Measurements from ENCODE around the gene CDH15. TPM values are rescaled to one million over a fixed set of nuclear protein-coding genes. Genes with fewer than 3 reads are reported as not detected.
"Not testable (repeated sequence)": the region's sequence is repeated elsewhere in the genome, so short reads cannot be mapped to it uniquely, and the experiment has no call there.

Gene CDH15
- total and polyA plus RNA-seq, 5 donors from 2014 or later, result 0.17 TPM; not detected in 4

- not testable (repeated sequence) for ATAC-seq (ENCODE audit: low read depth in 2 of 2)
- DNase-seq, result peak in 2 of 3 donors; percentile 26 to 27
These were observed 15.1 kb downstream of the CDH15 start for GRCh38 chr16:89186593-89187031.

GRCh38 chr16:89187032-89187769 is 15.7 kb downstream of the CDH15 start:
- Histone ChIP-seq H3K9me3 (ENCODE audit: control insufficient read depth in 2 of 2, low read length in 2 of 2) (no peaks in the 10 kb centered on the region), H3K27me3 (ENCODE audit: control insufficient read depth, insufficient read depth, low read length) (no peaks in the 10 kb centered on the region), H3K27ac (ENCODE audit: insufficient read depth, low read length, poor library complexity, severe bottlenecking) (peak overlapping the region; percentile 5), H3K36me3 (ENCODE audit: control insufficient read depth, insufficient read depth, low read length) (no peaks in the 10 kb centered on the region), H3K4me3 (ENCODE audit: low read depth, low read length) (no peak overlapping the region), H3K4me1 (ENCODE audit: control insufficient read depth, insufficient read depth, low read length, poor library complexity, severe bottlenecking) (peaks cover 7% of the 10 kb centered on the region)
- Mint-ChIP-seq H3K27ac (peak overlapping the region; percentile 65 to 81 (median 66)), H3K4me1 (peaks cover 0 to 10% (median 4%) of the 10 kb centered on the region in 4 donors), H3K27me3 (peaks cover 11% of the 10 kb centered on the region), H3K36me3 (no peaks in the 10 kb centered on the region), H3K4me3 (peak overlapping the region; percentile 67 to 81 (median 72)), H3K9me3 (peaks cover 0 to 5% (median 0%) of the 10 kb centered on the region in 7 donors)
- peak; percentile 23 to 33 for ATAC-seq (ENCODE audit: low read depth in 2 of 2)
- DNase-seq, result peak in 2 of 3 donors; percentile 60 to 65

More at GRCh38 chr16:89186593-89187031, 15.1 kb downstream of the CDH15 start:
- H3K4me1 ChIP-seq (ENCODE audit: control insufficient read depth, insufficient read depth, low read length, poor library complexity, severe bottlenecking); H3K27me3 ChIP-seq (ENCODE audit: control insufficient read depth, insufficient read depth, low read length); H3K36me3 ChIP-seq (ENCODE audit: control insufficient read depth, insufficient read depth, low read length); H3K4me3 Mint-ChIP-seq; H3K4me3 ChIP-seq (ENCODE audit: low read depth, low read length); H3K27ac ChIP-seq (ENCODE audit: insufficient read depth, low read length, poor library complexity, severe bottlenecking); H3K9me3 ChIP-seq (ENCODE audit: control insufficient read depth in 2 of 2, low read length in 2 of 2); H3K36me3 Mint-ChIP-seq; H3K9me3 Mint-ChIP-seq; H3K27ac Mint-ChIP-seq: not testable (repeated sequence)
- H3K27me3 Mint-ChIP-seq, result peaks cover 11% of the 10 kb centered on the region
- peaks cover 0 to 11% (median 5%) of the 10 kb centered on the region in 4 donors for H3K4me1 Mint-ChIP-seq

GRCh38 chr16:89187770-89188392 is 16.3 kb downstream of the CDH15 start:
- Histone ChIP-seq H3K4me3 (ENCODE audit: low read depth, low read length) (no peak overlapping the region), H3K4me1 (ENCODE audit: control insufficient read depth, insufficient read depth, low read length, poor library complexity, severe bottlenecking) (peaks cover 7% of the 10 kb centered on the region), H3K36me3 (ENCODE audit: control insufficient read depth, insufficient read depth, low read length) (no peaks in the 10 kb centered on the region), H3K9me3 (ENCODE audit: control insufficient read depth in 2 of 2, low read length in 2 of 2) (no peaks in the 10 kb centered on the region), H3K27ac (ENCODE audit: insufficient read depth, low read length, poor library complexity, severe bottlenecking) (peak overlapping the region; percentile 5), H3K27me3 (ENCODE audit: control insufficient read depth, insufficient read depth, low read length) (no peaks in the 10 kb centered on the region)
- Mint-ChIP-seq H3K4me1 (peaks cover 0 to 10% (median 2%) of the 10 kb centered on the region in 4 donors), H3K9me3 (peaks cover 0 to 5% (median 0%) of the 10 kb centered on the region in 7 donors), H3K4me3 (peak overlapping the region in 2 of 4 donors; percentile 67 to 69), H3K27me3 (peaks cover 11% of the 10 kb centered on the region), H3K36me3 (no peaks in the 10 kb centered on the region), H3K27ac (peak overlapping the region in 2 of 3 donors; percentile 65 to 81)
- no peak for DNase-seq
- ATAC-seq (ENCODE audit: low read depth in 2 of 2), result peak; percentile 8 to 12

GRCh38 chr16:89188471-89189357 is 17.2 kb downstream of the CDH15 start:
- not testable (repeated sequence) for H3K27ac Mint-ChIP-seq; H3K4me1 ChIP-seq (ENCODE audit: control insufficient read depth, insufficient read depth, low read length, poor library complexity, severe bottlenecking); DNase-seq; H3K36me3 ChIP-seq (ENCODE audit: control insufficient read depth, insufficient read depth, low read length); H3K27me3 ChIP-seq (ENCODE audit: control insufficient read depth, insufficient read depth, low read length); ATAC-seq (ENCODE audit: low read depth in 2 of 2); H3K36me3 Mint-ChIP-seq; H3K4me3 ChIP-seq (ENCODE audit: low read depth, low read length); H3K27ac ChIP-seq (ENCODE audit: insufficient read depth, low read length, poor library complexity, severe bottlenecking); H3K9me3 ChIP-seq (ENCODE audit: control insufficient read depth in 2 of 2, low read length in 2 of 2); H3K9me3 Mint-ChIP-seq
- Mint-ChIP-seq H3K4me3 (peak overlapping the region in 3 of 4 donors; percentile 38 to 49 (median 39)), H3K4me1 (peaks cover 0 to 10% (median 3%) of the 10 kb centered on the region in 4 donors), H3K27me3 (peaks cover 11% of the 10 kb centered on the region)

GRCh38 chr16:89189358-89190025 is 17.9 kb downstream of the CDH15 start:
- H3K27me3 ChIP-seq (ENCODE audit: control insufficient read depth, insufficient read depth, low read length), result no peaks in the 10 kb centered on the region
- H3K27ac ChIP-seq (ENCODE audit: insufficient read depth, low read length, poor library complexity, severe bottlenecking), result no peak overlapping the region
- ATAC-seq (ENCODE audit: low read depth in 2 of 2), result no peak
- H3K36me3 Mint-ChIP-seq, result no peaks in the 10 kb centered on the region
- peaks cover 0 to 4% (median 0%) of the 10 kb centered on the region in 7 donors for H3K9me3 Mint-ChIP-seq
- H3K4me1 ChIP-seq (ENCODE audit: control insufficient read depth, insufficient read depth, low read length, poor library complexity, severe bottlenecking), result peaks cover 7% of the 10 kb centered on the region
- no peaks in the 10 kb centered on the region for H3K36me3 ChIP-seq (ENCODE audit: control insufficient read depth, insufficient read depth, low read length)
- H3K27me3 Mint-ChIP-seq, result peaks cover 11% of the 10 kb centered on the region
- peaks cover 0 to 10% (median 4%) of the 10 kb centered on the region in 4 donors for H3K4me1 Mint-ChIP-seq
- no peak overlapping the region for H3K4me3 ChIP-seq (ENCODE audit: low read depth, low read length)
- H3K27ac Mint-ChIP-seq, result no peak overlapping the region
- no peak for DNase-seq
- H3K9me3 ChIP-seq (ENCODE audit: control insufficient read depth in 2 of 2, low read length in 2 of 2), result no peaks in the 10 kb centered on the region
- peak overlapping the region in 2 of 4 donors; percentile 49 to 56 for H3K4me3 Mint-ChIP-seq

- no peak overlapping the region for H3K4me3 ChIP-seq (ENCODE audit: low read depth, low read length)
- no peak overlapping the region for H3K27ac Mint-ChIP-seq
- H3K27me3 ChIP-seq (ENCODE audit: control insufficient read depth, insufficient read depth, low read length), result no peaks in the 10 kb centered on the region
- peaks cover 7% of the 10 kb centered on the region for H3K4me1 ChIP-seq (ENCODE audit: control insufficient read depth, insufficient read depth, low read length, poor library complexity, severe bottlenecking)
- ATAC-seq (ENCODE audit: low read depth in 2 of 2) (peak in 1 of 2 donors; percentile 11), DNase-seq (no peak)
- peak overlapping the region in 2 of 4 donors; percentile 49 to 77 for H3K4me3 Mint-ChIP-seq
- no peaks in the 10 kb centered on the region for H3K9me3 ChIP-seq (ENCODE audit: control insufficient read depth in 2 of 2, low read length in 2 of 2)
- H3K9me3 Mint-ChIP-seq, result peaks cover 0 to 5% (median 0%) of the 10 kb centered on the region in 7 donors
- H3K4me1 Mint-ChIP-seq, result peaks cover 0 to 10% (median 4%) of the 10 kb centered on the region in 4 donors
- no peaks in the 10 kb centered on the region for H3K36me3 Mint-ChIP-seq
- no peaks in the 10 kb centered on the region for H3K36me3 ChIP-seq (ENCODE audit: control insufficient read depth, insufficient read depth, low read length)
- no peak overlapping the region for H3K27ac ChIP-seq (ENCODE audit: insufficient read depth, low read length, poor library complexity, severe bottlenecking)
- H3K27me3 Mint-ChIP-seq, result peaks cover 11% of the 10 kb centered on the region
These were observed 18.8 kb downstream of the CDH15 start for GRCh38 chr16:89190150-89190958.
